ENCODE results near the gene SPSB4. TPM values are rescaled to one million over a fixed set of nuclear protein-coding genes. Genes with fewer than 3 reads are reported as not detected.

SPSB4 gene
- total and polyA plus RNA-seq, 2 of the 13 experiments (the other 11 are each of a cell fraction or from before 2014, with no cell fraction given): not detected

Other genes with a start within 250 kb of the SPSB4 start
- 30.6 and 34.6 TPM in 2 replicates for gene SLC25A36, start 109.5 kb upstream of the SPSB4 start, total RNA-seq (2016; rRNA removed; fragmentation: Illumina TruSeq; extraction: Trizol)
- 65.9 and 85.6 TPM in 2 replicates for gene SLC25A36, start 109.5 kb upstream of the SPSB4 start, polyA plus RNA-seq (2011; rRNA removed)
- 6.4 and 8.1 TPM in 2 replicates for gene PXYLP1, start 180.5 kb downstream of the SPSB4 start, total RNA-seq (2016; rRNA removed; fragmentation: Illumina TruSeq; extraction: Trizol)
- gene PXYLP1, start 180.5 kb downstream of the SPSB4 start, polyA plus RNA-seq (2011; rRNA removed): 4.9 and 5.7 TPM in 2 replicates